ENCODE data around the gene P3H1.

- no peak for TF ChIP-seq POLR2A (IDR thresholded peaks at IDR 0.05; ENCODE audit: low read length)
- no peak for TF ChIP-seq GATA1 (IDR thresholded peaks at IDR 0.05; ENCODE audit: low read depth, low read length)
These were observed 24.1 kb downstream of the P3H1 start for GRCh38 chr1:42742617-42743316.

Measured in erythroblast (primary cell).